CD4-positive, alpha-beta T cell treated with Interleukin-4 for 4 hours (primary cell): Measurements from ENCODE around the gene LYRM4.
"Not testable (repeated sequence)": the region's sequence is repeated elsewhere in the genome, so short reads cannot be mapped to it uniquely, and the experiment has no call there.

ENCODE experiments used
- DNase-seq: peaks from one replicate; pipeline ENCODE4 v3.0.0-alpha.2; 2020

Gene LYRM4

GRCh38 chr6:5071216-5071615, 189.5 kb downstream of the LYRM4 start:
- DNase-seq = no peak

GRCh38 chr6:5068153-5068751, 192.5 kb downstream of the LYRM4 start:
- DNase-seq = no peak

- DNase-seq = no peak
Observed at GRCh38 chr6:5067305-5067704, 193.4 kb downstream of the LYRM4 start.

- no peak for DNase-seq
Observed at GRCh38 chr6:5066456-5067093, 194.2 kb downstream of the LYRM4 start.

- DNase-seq = no peak
Observed at GRCh38 chr6:5063617-5064016, 197.1 kb downstream of the LYRM4 start.

GRCh38 chr6:5061152-5061551, 199.6 kb downstream of the LYRM4 start:
- no peak for DNase-seq

DNA sequence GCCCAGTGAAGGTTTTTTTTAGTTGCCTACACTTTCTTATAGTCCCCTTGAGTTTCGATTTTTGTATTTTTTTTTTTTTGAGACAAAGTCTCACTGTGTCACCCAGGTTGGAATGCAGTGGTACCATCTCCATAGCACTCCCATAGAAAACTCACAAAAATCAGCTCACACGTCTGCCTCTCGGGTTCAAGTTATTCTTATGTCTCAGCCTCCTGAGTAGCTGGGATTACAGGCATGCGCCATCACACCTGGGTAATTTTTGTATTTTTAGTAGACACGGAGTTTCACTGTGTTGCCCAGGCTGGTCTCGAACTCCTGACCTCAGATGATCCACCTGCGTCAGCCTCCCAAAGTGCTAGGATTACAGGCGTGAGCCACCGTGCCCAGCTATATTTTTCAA, 200.3 kb downstream of the LYRM4 start:
- DNase-seq = not testable (repeated sequence)

DNA sequence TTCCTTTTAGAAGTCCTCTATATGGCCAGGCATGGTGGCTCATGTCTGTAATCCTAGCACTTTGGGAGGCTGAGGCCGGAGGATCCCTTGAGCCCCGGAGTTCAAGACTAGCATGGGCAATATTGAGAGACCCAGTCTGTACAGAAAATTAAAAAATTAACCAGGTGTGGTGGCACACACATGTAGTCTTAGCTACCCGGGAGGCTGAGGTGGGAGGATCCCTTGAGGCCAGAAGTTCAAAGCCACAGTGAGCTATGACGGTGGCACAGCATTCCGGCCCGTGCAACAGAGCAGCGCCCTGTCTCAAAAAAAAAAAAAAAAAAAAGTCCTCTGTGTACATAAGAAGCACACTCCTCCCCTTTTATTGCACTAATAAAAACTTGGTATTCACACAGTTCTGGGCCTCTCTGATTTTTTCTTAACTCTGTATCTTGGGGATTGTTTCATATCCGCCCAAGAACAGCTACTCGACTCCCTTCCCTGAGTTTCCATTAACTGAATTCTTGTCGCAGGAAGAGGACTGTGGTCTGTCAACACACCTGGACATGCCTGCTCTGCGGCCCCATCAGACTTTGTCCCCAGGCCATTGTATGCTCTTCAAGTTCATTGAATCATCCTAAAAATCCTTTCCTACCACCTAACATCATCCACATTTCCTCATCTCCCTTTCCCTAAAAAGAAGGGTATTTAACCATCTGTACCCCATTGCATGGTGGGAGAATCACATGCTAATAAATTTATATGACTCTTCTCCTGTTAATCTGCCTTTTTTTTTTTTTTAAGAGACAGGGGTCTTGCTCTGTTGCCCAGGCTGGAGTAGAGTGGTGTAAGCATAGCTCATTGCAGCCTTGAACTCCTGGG, 201.5 kb downstream of the LYRM4 start:
- DNase-seq = no peak
